CD4-positive, alpha-beta memory T cell (primary cell): ENCODE data around the gene NCKAP5. TPM values are rescaled to one million over a fixed set of nuclear protein-coding genes. Genes with fewer than 3 reads are reported as not detected.

Experiments
- CTCF ChIA-PET: fragments of 350-600 bp; sonication (Branson Sonifier 250); formaldehyde crosslinking; loops from one replicate; lab custom pipeline; 2021; ENCODE audit warnings: inconsistent platforms; ENCODE audit not compliant: partially characterized antibody; lab: Charles Lee
- POLR2A ChIA-PET: fragments of 350-600 bp; sonication (Branson Sonifier 250); formaldehyde crosslinking; loops from one replicate; lab custom pipeline; 2021; ENCODE audit not compliant: partially characterized antibody; lab: Charles Lee
- DNase-seq, 5 donors: peaks; one replicate each; pipeline versions ENCODE4 v3.0.0 to v3.0.0-alpha.2; 2020 to 2022; ENCODE audit warnings: mixed read lengths in 1 of 5
- H3K27ac ChIP-seq: one replicate; pipeline ENCODE4 v1.7.0; 2013; ENCODE audit warnings: low read depth, low read length
- H3K27me3 ChIP-seq: 2 replicates; pipeline ENCODE4 v1.7.0; 2013; ENCODE audit warnings: mild to moderate bottlenecking, low read length, moderate library complexity; ENCODE audit not compliant: insufficient read depth
- H3K36me3 ChIP-seq: 2 replicates; pipeline ENCODE4 v1.7.0; 2013; ENCODE audit warnings: mild to moderate bottlenecking, low read length, moderate library complexity; ENCODE audit not compliant: insufficient read depth
- H3K4me1 ChIP-seq: 2 replicates; pipeline ENCODE4 v1.7.0; 2013; ENCODE audit warnings: mild to moderate bottlenecking, low read length, moderate library complexity; ENCODE audit not compliant: insufficient read depth
- H3K4me3 ChIP-seq, 2 donors: one replicate each; pipeline ENCODE4 v1.7.0; 2013; ENCODE audit warnings: low read length in 2 of 2, mild to moderate bottlenecking in 1 of 2
- H3K9me3 ChIP-seq, 2 donors: one replicate each; pipeline ENCODE4 v1.7.0; 2013; ENCODE audit warnings: low read length in 2 of 2, control low read depth in 1 of 2; ENCODE audit not compliant: control insufficient read depth in 1 of 2
- H3K27ac Mint-ChIP-seq, 7 donors: one replicate each; pipeline ENCODE4 v1.8.0; 2020 to 2021; ENCODE audit warnings: mixed read lengths in 7 of 7, mild to moderate bottlenecking in 6 of 7, inconsistent platforms in 3 of 7, moderate library complexity in 3 of 7
- H3K27me3 Mint-ChIP-seq, 2 donors: one replicate each; pipeline ENCODE4 v1.8.0; 2020 to 2021; ENCODE audit warnings: mixed read lengths in 2 of 2
- H3K36me3 Mint-ChIP-seq, 2 donors: one replicate each; pipeline ENCODE4 v1.8.0; 2020 to 2021; ENCODE audit warnings: mixed read lengths in 2 of 2, inconsistent platforms in 1 of 2, mild to moderate bottlenecking in 1 of 2
- H3K4me1 Mint-ChIP-seq, 4 donors: one replicate each; pipeline ENCODE4 v1.8.0; 2020 to 2021; ENCODE audit warnings: mixed read lengths in 4 of 4, mild to moderate bottlenecking in 1 of 4
- H3K4me3 Mint-ChIP-seq, 8 donors: one replicate each; pipeline ENCODE4 v1.8.0; 2020 to 2021; ENCODE audit warnings: mixed read lengths in 8 of 8, mild to moderate bottlenecking in 7 of 8, moderate library complexity in 6 of 8, inconsistent platforms in 3 of 8
- H3K9me3 Mint-ChIP-seq, 8 donors: one replicate each; pipeline ENCODE4 v1.8.0; 2020 to 2021; ENCODE audit warnings: mixed read lengths in 8 of 8, mild to moderate bottlenecking in 5 of 8, inconsistent platforms in 3 of 8, moderate library complexity in 1 of 8
- intact Hi-C: fragments of 100-400 bp; cut with micrococcal nuclease; formaldehyde crosslinking; loops from one replicate; pipeline ENCODE4 v1.15.1; 2023
- polyA plus RNA-seq, 2 donors: library from polyadenylated mRNA; unstranded; fragments of 300-500 nt; fragmentation: Illumina TruSeq; gene quantifications; one replicate each; pipeline ENCODE4 v1.2.3, GENCODE V29; 2021
- total RNA-seq, 2 experiments: library from RNA; stranded (reverse); gene quantifications; one replicate each; pipeline ENCODE4 v1.2.3, GENCODE V29; 2021

The NCKAP5 gene
- total and polyA plus RNA-seq, 4 experiments from 2014 or later, result not detected

DNA sequence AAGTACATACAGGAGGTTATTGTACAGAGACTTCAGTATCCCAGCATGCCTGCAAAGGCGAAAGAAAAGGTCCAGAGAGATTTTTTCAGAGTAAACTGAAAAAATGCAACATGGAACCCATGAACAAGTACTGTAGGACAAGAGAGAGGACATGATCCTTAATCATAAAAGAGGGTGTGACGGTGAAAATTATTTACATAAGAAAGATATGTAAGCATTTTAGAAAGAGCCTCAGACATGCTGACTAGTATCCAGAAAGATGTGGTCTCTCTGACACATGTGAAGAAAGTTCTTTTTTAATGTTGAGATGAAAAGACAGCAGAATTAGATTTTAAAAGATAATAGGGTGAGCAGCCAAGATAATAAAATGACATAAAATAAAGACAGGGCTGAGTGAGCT is 262.0 kb downstream of the NCKAP5 start:
- Mint-ChIP-seq H3K4me3 (no peak overlapping the region), H3K27me3 (no peaks in the 10 kb centered on the region), H3K27ac (no peak overlapping the region), H3K36me3 (no peaks in the 10 kb centered on the region), H3K9me3 (peaks cover 0 to 12% (median 2%) of the 10 kb centered on the region in 8 donors), H3K4me1 (no peaks in the 10 kb centered on the region)
- Histone ChIP-seq H3K4me1 (no peaks in the 10 kb centered on the region), H3K36me3 (no peaks in the 10 kb centered on the region), H3K27me3 (no peaks in the 10 kb centered on the region), H3K4me3 (no peak overlapping the region), H3K27ac (no peak overlapping the region), H3K9me3 (no peaks in the 10 kb centered on the region)
- ChIA-PET POLR2A (no interaction called here), CTCF (no interaction called here)
- intact Hi-C loops, result no loop called here
- no peak for DNase-seq

DNA sequence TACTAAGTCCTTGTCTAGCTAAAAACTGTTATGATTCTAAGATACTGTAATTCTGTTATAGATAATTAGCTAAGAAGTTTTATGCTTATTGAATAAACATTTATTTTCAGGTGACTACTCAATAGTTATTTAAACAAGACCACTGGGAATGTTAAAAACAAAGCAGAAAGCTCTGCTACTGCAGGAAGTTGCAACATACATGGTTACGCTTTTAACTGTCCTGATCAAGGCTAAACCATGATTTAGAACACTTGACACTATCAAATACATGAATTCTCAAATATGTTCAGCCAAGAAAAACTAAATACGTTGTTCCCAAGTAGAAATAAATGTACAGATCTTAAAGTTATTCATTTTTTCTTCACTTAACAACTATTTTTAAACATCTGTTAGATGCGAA is 263.9 kb downstream of the NCKAP5 start:
- no peak overlapping the region for H3K27ac Mint-ChIP-seq
- Histone ChIP-seq H3K9me3 (no peaks in the 10 kb centered on the region), H3K27me3 (no peaks in the 10 kb centered on the region), H3K4me3 (no peak overlapping the region), H3K36me3 (no peaks in the 10 kb centered on the region), H3K4me1 (no peaks in the 10 kb centered on the region), H3K27ac (no peak overlapping the region)
- H3K27me3 Mint-ChIP-seq, result no peaks in the 10 kb centered on the region
- H3K4me1 Mint-ChIP-seq, result no peaks in the 10 kb centered on the region
- DNase-seq, result no peak
- POLR2A ChIA-PET, result no interaction called here
- peaks cover 0 to 5% (median 2%) of the 10 kb centered on the region in 8 donors for H3K9me3 Mint-ChIP-seq
- intact Hi-C loops, result no loop called here
- CTCF ChIA-PET, result no interaction called here
- H3K4me3 Mint-ChIP-seq, result no peak overlapping the region
- H3K36me3 Mint-ChIP-seq, result no peaks in the 10 kb centered on the region

DNA sequence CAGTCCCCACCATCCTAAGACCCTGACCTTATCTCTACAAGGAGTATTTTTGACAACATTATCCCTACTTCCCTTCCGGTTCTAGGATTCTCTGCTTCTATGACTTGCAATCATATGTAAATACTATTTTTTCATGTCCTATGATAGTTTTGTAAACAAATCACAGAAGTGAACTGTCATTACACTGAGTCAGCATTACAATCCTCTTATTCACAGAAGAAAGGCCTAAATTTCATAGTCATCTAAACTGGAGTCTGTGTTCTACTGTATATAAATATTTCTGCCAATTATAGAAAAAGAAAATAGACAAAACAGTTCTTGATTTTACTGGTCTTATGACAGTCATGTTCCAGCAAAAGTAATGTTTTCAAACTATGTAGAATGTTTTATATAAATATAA is 265.1 kb downstream of the NCKAP5 start:
- Mint-ChIP-seq H3K27ac (no peak overlapping the region), H3K4me1 (no peaks in the 10 kb centered on the region), H3K9me3 (peaks cover 0 to 8% (median 2%) of the 10 kb centered on the region in 8 donors), H3K36me3 (no peaks in the 10 kb centered on the region), H3K4me3 (no peak overlapping the region), H3K27me3 (no peaks in the 10 kb centered on the region)
- Histone ChIP-seq H3K4me1 (no peaks in the 10 kb centered on the region), H3K4me3 (no peak overlapping the region), H3K9me3 (no peaks in the 10 kb centered on the region), H3K27ac (no peak overlapping the region), H3K27me3 (no peaks in the 10 kb centered on the region), H3K36me3 (no peaks in the 10 kb centered on the region)
- CTCF ChIA-PET, result no interaction called here
- no peak for DNase-seq
- POLR2A ChIA-PET, result no interaction called here
- intact Hi-C loops, result no loop called here

DNA sequence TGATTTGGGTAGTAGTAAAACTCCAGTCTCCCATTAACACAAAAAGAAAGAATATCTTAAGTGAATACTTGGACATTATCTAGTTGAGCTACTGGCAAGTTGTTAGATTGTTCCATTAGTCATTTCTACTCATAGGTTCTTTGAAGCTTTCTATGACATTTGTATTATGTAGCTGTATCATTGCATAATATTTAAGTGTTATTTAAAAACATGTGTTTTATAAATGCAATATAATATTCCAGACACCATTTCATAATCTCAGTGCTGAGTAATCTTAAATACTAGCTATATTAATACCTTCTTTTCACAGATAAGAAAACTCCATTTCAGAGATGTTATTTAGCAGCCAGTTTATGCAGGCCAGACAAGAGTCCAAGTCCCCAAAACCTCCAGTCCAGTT is 271.9 kb downstream of the NCKAP5 start:
- intact Hi-C loops, result no loop called here

DNA sequence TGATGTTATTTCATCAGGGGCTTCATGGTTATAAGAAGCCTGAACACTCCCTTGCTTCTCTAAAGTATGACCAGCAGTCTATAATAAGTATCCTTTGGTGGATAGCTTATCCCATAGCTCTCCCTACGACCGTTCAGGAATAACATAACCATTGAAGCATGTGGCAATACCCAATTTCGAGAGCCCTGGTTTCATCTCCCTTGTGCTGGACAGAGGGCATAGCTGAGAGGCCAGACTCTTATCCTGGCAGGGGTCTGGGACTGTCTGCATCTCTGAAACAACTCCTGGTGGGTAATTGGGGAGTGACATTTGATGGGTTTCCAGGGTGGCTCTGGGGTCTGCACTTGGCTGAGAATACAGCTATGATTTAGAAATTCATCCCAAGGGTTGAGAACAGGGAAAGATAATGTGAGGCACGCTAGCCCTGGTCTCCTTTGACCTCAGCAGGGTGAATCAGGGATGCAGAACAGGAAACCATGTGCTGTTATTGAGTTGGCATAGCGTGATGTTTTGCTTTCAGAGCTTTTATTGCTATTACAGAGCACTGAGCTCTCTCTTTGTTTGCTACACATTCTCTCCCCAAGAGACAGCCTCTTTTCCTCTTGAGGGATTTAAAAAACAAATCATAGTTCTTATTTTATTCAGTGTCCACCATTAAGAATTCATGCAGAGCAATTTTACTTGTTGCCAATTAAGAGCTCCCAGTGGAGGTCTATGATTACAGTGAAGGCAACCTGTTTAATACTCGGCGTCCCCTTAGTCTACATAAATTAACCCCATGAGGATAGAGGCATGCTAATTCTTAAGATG is 274.5 kb downstream of the NCKAP5 start:
- Mint-ChIP-seq H3K36me3 (no peaks in the 10 kb centered on the region), H3K27ac (no peak overlapping the region)
- H3K27ac ChIP-seq, result no peak overlapping the region

More for the DNA sequence above, 271.9 kb downstream of the NCKAP5 start:
- Mint-ChIP-seq H3K4me3 (no peak overlapping the region), H3K9me3 (peaks cover 0 to 4% (median 0%) of the 10 kb centered on the region in 8 donors), H3K27me3 (no peaks in the 10 kb centered on the region), H3K36me3 (no peaks in the 10 kb centered on the region), H3K27ac (no peak overlapping the region), H3K4me1 (no peaks in the 10 kb centered on the region)
- ChIA-PET POLR2A (no interaction called here), CTCF (no interaction called here)
- no peaks in the 10 kb centered on the region for H3K9me3 ChIP-seq
- no peaks in the 10 kb centered on the region for H3K27me3 ChIP-seq
- H3K4me3 ChIP-seq, result no peak overlapping the region
- no peaks in the 10 kb centered on the region for H3K4me1 ChIP-seq
- H3K36me3 ChIP-seq, result no peaks in the 10 kb centered on the region
- H3K27ac ChIP-seq, result no peak overlapping the region
- DNase-seq, result no peak

DNA sequence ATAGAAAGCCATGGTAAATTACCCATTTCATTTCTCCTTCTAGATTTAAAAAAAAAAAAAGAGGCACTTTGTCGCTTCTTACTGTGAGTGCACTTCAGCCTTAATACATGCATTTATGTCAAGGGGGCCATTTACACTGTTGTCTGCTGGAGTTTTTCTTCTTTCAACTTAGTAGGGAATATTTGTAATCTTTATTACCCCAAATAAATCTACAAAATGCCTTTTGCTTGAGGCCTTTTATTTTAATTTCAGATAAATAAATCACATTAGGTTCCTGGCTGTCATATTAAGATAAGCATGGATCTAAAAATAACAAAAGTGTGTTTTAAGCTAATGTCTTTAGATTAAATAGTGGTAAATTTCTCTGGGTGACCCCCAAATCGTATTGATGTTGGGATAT is 276.0 kb downstream of the NCKAP5 start:
- Mint-ChIP-seq H3K9me3 (peaks cover 0 to 3% (median 2%) of the 10 kb centered on the region in 8 donors), H3K4me1 (no peaks in the 10 kb centered on the region), H3K27me3 (no peaks in the 10 kb centered on the region), H3K4me3 (no peak overlapping the region), H3K36me3 (no peaks in the 10 kb centered on the region), H3K27ac (no peak overlapping the region)
- Histone ChIP-seq H3K4me3 (no peak overlapping the region), H3K9me3 (no peaks in the 10 kb centered on the region), H3K4me1 (no peaks in the 10 kb centered on the region), H3K27ac (no peak overlapping the region), H3K36me3 (no peaks in the 10 kb centered on the region), H3K27me3 (no peaks in the 10 kb centered on the region)
- POLR2A ChIA-PET, result no interaction called here
- intact Hi-C loops, result no loop called here
- DNase-seq, result no peak
- CTCF ChIA-PET, result no interaction called here

More for the DNA sequence above, 274.5 kb downstream of the NCKAP5 start:
- Histone ChIP-seq H3K4me1 (no peaks in the 10 kb centered on the region), H3K27me3 (no peaks in the 10 kb centered on the region), H3K4me3 (no peak overlapping the region), H3K9me3 (no peaks in the 10 kb centered on the region), H3K36me3 (no peaks in the 10 kb centered on the region)
- DNase-seq, result no peak
- ChIA-PET POLR2A (no interaction called here), CTCF (no interaction called here)
- intact Hi-C loops, result no loop called here
- Mint-ChIP-seq H3K4me1 (no peaks in the 10 kb centered on the region), H3K27me3 (no peaks in the 10 kb centered on the region), H3K9me3 (peaks cover 0 to 3% (median 1%) of the 10 kb centered on the region in 8 donors), H3K4me3 (no peak overlapping the region)

DNA sequence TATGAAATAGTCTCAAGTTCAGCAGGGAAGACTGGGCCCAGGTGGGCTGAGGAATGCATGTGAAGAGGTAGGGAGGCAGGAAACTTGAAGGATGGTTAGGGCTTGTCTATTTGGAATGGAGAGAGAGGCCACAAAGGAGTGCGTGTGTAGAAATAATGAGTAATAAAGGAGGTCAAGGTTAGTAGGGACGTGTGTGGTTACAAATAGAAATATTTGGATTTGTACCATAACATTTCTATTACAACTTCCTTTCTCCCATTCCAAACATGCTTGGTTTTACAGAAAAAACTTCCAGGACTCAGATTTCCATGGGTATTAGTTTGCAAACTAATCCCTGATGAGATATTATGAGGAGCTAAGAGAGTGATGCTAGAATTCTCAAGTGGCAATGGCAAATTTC is 280.6 kb downstream of the NCKAP5 start:
- intact Hi-C loops, result no loop called here
- H3K4me3 ChIP-seq, result no peak overlapping the region
- Mint-ChIP-seq H3K27ac (no peak overlapping the region), H3K4me3 (no peak overlapping the region), H3K27me3 (no peaks in the 10 kb centered on the region), H3K9me3 (peaks cover 0 to 10% (median 2%) of the 10 kb centered on the region in 8 donors), H3K36me3 (no peaks in the 10 kb centered on the region), H3K4me1 (no peaks in the 10 kb centered on the region)
- no peaks in the 10 kb centered on the region for H3K27me3 ChIP-seq
- ChIA-PET POLR2A (no interaction called here), CTCF (no interaction called here)
- no peaks in the 10 kb centered on the region for H3K9me3 ChIP-seq
- no peaks in the 10 kb centered on the region for H3K4me1 ChIP-seq
- no peak for DNase-seq
- no peaks in the 10 kb centered on the region for H3K36me3 ChIP-seq
- H3K27ac ChIP-seq, result no peak overlapping the region
